CD1c-positive myeloid dendritic cell (primary cell): ENCODE results near the gene GALNT18.

ENCODE experiments used
- DNase-seq: peaks from one replicate; pipeline ENCODE4 v3.0.0-alpha.2; 2016; ENCODE audit errors: extremely low spot score

Gene GALNT18

GRCh38 chr11:11624204-11624603 lies 2.4 kb upstream of the GALNT18 start:
- DNase-seq = no peak

GRCh38 chr11:11622772-11623171 lies 967 bp upstream of the GALNT18 start:
- no peak for DNase-seq

- DNase-seq = no peak
These were observed 518 bp upstream of the GALNT18 start for GRCh38 chr11:11622340-11622706.

GRCh38 chr11:11620921-11621572 lies 758 bp downstream of the GALNT18 start:
- DNase-seq = peak; percentile 73

- peak; percentile 16 for DNase-seq
These were observed 1.5 kb downstream of the GALNT18 start for GRCh38 chr11:11620173-11620920.

- no peak for DNase-seq
These were observed 2.8 kb downstream of the GALNT18 start for GRCh38 chr11:11618973-11619435.

- DNase-seq = no peak
These were observed 6.7 kb downstream of the GALNT18 start for GRCh38 chr11:11615086-11615485.

GRCh38 chr11:11612439-11612838 lies 9.4 kb downstream of the GALNT18 start:
- no peak for DNase-seq

GRCh38 chr11:11611381-11611780 lies 10.4 kb downstream of the GALNT18 start:
- no peak for DNase-seq

- no peak for DNase-seq
These were observed 13.0 kb downstream of the GALNT18 start for GRCh38 chr11:11608783-11609232.

- no peak for DNase-seq
These were observed 14.0 kb downstream of the GALNT18 start for GRCh38 chr11:11607772-11608171.

GRCh38 chr11:11605821-11606450 lies 15.9 kb downstream of the GALNT18 start:
- DNase-seq = no peak

GRCh38 chr11:11605181-11605580 lies 16.6 kb downstream of the GALNT18 start:
- no peak for DNase-seq

GRCh38 chr11:11604370-11604990 lies 17.3 kb downstream of the GALNT18 start:
- DNase-seq = no peak

- no peak for DNase-seq
These were observed 19.8 kb downstream of the GALNT18 start for GRCh38 chr11:11602011-11602410.

GRCh38 chr11:11600288-11600687 lies 21.5 kb downstream of the GALNT18 start:
- DNase-seq = no peak

GRCh38 chr11:11598243-11598642 lies 23.6 kb downstream of the GALNT18 start:
- no peak for DNase-seq

GRCh38 chr11:11594162-11594561 lies 27.6 kb downstream of the GALNT18 start:
- no peak for DNase-seq

GRCh38 chr11:11592146-11592684 lies 29.6 kb downstream of the GALNT18 start:
- no peak for DNase-seq

- no peak for DNase-seq
These were observed 32.4 kb downstream of the GALNT18 start for GRCh38 chr11:11589437-11589836.

GRCh38 chr11:11588891-11589290 lies 32.9 kb downstream of the GALNT18 start:
- DNase-seq = no peak

GRCh38 chr11:11588243-11588642 lies 33.6 kb downstream of the GALNT18 start:
- DNase-seq = no peak
